HG03066 (cell line): Measurements from ENCODE around the gene EFEMP2.
A peak's percentile ranks its signal among the peaks of the same experiment; 100 is the strongest.
"Not testable (repeated sequence)": the region's sequence is repeated elsewhere in the genome, so short reads cannot be mapped to it uniquely, and the experiment has no call there.

Experiments used
- ATAC-seq: cut with Tn5 transposase; IDR thresholded peaks from one replicate; pipeline ENCODE4 v1.9.1; 2021; ENCODE audit warnings: low read depth; ENCODE audit not compliant: unreplicated experiment

EFEMP2 gene

GRCh38 chr11:65833297-65834030, 39.1 kb downstream of the EFEMP2 start, which contains the start of gene SNX32:
TSS of gene SNX32 (plus strand) at chr11:65833963. CDS start at chr11:65834066, 103 bp downstream.
- ATAC-seq = peak; percentile 90

GRCh38 chr11:65832231-65832630, 40.4 kb downstream of the EFEMP2 start:
- ATAC-seq = not testable (repeated sequence)

GRCh38 chr11:65829459-65829858, 43.1 kb downstream of the EFEMP2 start:
- ATAC-seq = no peak

- ATAC-seq = no peak
Observed at GRCh38 chr11:65826984-65827735, 45.4 kb downstream of the EFEMP2 start.

GRCh38 chr11:65822776-65823528, 49.6 kb downstream of the EFEMP2 start:
- no peak for ATAC-seq

- no peak for ATAC-seq
Observed at GRCh38 chr11:65821107-65821506, 51.5 kb downstream of the EFEMP2 start.

GRCh38 chr11:65817835-65818680, 54.5 kb downstream of the EFEMP2 start:
- peak; percentile 78 for ATAC-seq

- no peak for ATAC-seq
Observed at GRCh38 chr11:65817312-65817834, 55.2 kb downstream of the EFEMP2 start.

GRCh38 chr11:65816696-65817095, 55.9 kb downstream of the EFEMP2 start:
- ATAC-seq = no peak
